GM18868 (cell line): ENCODE data around the gene ORMDL1.
A peak's percentile ranks its signal among the peaks of the same experiment; 100 is the strongest.
"Not testable (repeated sequence)": the region's sequence is repeated elsewhere in the genome, so short reads cannot be mapped to it uniquely, and the experiment has no call there.

Source experiments
- ATAC-seq: cut with Tn5 transposase; IDR thresholded peaks from one replicate; pipeline ENCODE4 v1.9.1; 2021; ENCODE audit warnings: mild to moderate bottlenecking, moderate library complexity; ENCODE audit not compliant: unreplicated experiment

Gene ORMDL1

GRCh38 chr2:189772212-189772611, 11.9 kb downstream of the ORMDL1 start:
- ATAC-seq: no peak

GRCh38 chr2:189770590-189771322, 13.4 kb downstream of the ORMDL1 start:
- ATAC-seq: no peak

GRCh38 chr2:189763908-189764661, 20.1 kb downstream of the ORMDL1 start:
- ATAC-seq: no peak

- ATAC-seq: peak; percentile 96
These were observed 21.4 kb downstream of the ORMDL1 start, which contains the start of gene OSGEPL1 for GRCh38 chr2:189762551-189763298. Gene OSGEPL1 (minus strand): TSS chr2:189762792. CDS start chr2:189761640, 1,152 bp downstream.

- no peak for ATAC-seq
These were observed 21.9 kb downstream of the ORMDL1 start for GRCh38 chr2:189762229-189762550.

- ATAC-seq: not testable (repeated sequence)
These were observed 24.0 kb downstream of the ORMDL1 start for GRCh38 chr2:189760154-189760553.

- ATAC-seq: no peak
These were observed 27.7 kb downstream of the ORMDL1 start for GRCh38 chr2:189756311-189756952.

GRCh38 chr2:189751080-189751658, 33.0 kb downstream of the ORMDL1 start:
- ATAC-seq: peak; percentile 82

GRCh38 chr2:189729430-189729829, 54.7 kb downstream of the ORMDL1 start:
- ATAC-seq: no peak

- no peak for ATAC-seq
These were observed 57.3 kb downstream of the ORMDL1 start for GRCh38 chr2:189726849-189727248.

GRCh38 chr2:189726271-189726670, 57.9 kb downstream of the ORMDL1 start:
- no peak for ATAC-seq

- no peak for ATAC-seq
These were observed 60.9 kb downstream of the ORMDL1 start for GRCh38 chr2:189723192-189723591.
